ENCODE measurements around the gene GALNT2.

The GALNT2 gene

GRCh38 chr1:230312676-230313075 lies 245.6 kb downstream of the GALNT2 start:
- TF ChIP-seq, protein P1, sequence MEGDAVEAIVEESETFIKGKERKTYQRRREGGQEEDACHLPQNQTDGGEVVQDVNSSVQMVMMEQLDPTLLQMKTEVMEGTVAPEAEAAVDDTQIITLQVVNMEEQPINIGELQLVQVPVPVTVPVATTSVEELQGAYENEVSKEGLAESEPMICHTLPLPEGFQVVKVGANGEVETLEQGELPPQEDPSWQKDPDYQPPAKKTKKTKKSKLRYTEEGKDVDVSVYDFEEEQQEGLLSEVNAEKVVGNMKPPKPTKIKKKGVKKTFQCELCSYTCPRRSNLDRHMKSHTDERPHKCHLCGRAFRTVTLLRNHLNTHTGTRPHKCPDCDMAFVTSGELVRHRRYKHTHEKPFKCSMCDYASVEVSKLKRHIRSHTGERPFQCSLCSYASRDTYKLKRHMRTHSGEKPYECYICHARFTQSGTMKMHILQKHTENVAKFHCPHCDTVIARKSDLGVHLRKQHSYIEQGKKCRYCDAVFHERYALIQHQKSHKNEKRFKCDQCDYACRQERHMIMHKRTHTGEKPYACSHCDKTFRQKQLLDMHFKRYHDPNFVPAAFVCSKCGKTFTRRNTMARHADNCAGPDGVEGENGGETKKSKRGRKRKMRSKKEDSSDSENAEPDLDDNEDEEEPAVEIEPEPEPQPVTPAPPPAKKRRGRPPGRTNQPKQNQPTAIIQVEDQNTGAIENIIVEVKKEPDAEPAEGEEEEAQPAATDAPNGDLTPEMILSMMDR (IDR thresholded peaks at IDR 0.05) = no peak
- Histone ChIP-seq H3K9me3 (ENCODE audit: control insufficient read depth, low read length) (no peaks in the 10 kb centered on the region), H3K4me2 (ENCODE audit: low read length) (no peak overlapping the region), H3K79me2 (no peaks in the 10 kb centered on the region), H3K36me3 (ENCODE audit: control insufficient read depth, insufficient read depth, low read length) (no peaks in the 10 kb centered on the region), H3K27me3 (ENCODE audit: control insufficient read depth, insufficient read depth, low read length) (no peaks in the 10 kb centered on the region), H3K27ac (no peak overlapping the region), H3K4me3 (ENCODE audit: low read depth, low read length) (no peak overlapping the region), H3K4me1 (peaks cover under 1% of the 10 kb centered on the region), H3K9ac (no peak overlapping the region), H2AFZ (no peak overlapping the region)

GRCh38 chr1:230313453-230314141 lies 246.6 kb downstream of the GALNT2 start:
- no peaks in the 10 kb centered on the region for H3K79me2 ChIP-seq
- H3K9ac ChIP-seq = no peak overlapping the region
- no peaks in the 10 kb centered on the region for H3K9me3 ChIP-seq (ENCODE audit: control insufficient read depth, low read length)
- no peaks in the 10 kb centered on the region for H3K36me3 ChIP-seq (ENCODE audit: control insufficient read depth, insufficient read depth, low read length)
- peaks cover 5% of the 10 kb centered on the region for H3K4me1 ChIP-seq
- H3K27me3 ChIP-seq (ENCODE audit: control insufficient read depth, insufficient read depth, low read length) = no peaks in the 10 kb centered on the region
- no peak overlapping the region for H2AFZ ChIP-seq
- no peak overlapping the region for H3K4me2 ChIP-seq (ENCODE audit: low read length)
- no peak overlapping the region for H3K27ac ChIP-seq
- H3K4me3 ChIP-seq (ENCODE audit: low read depth, low read length) = no peak overlapping the region
- TF ChIP-seq, protein P1 (IDR thresholded peaks at IDR 0.05) = no peak

- Histone ChIP-seq H3K4me2 (ENCODE audit: low read length) (no peak overlapping the region), H3K9me3 (ENCODE audit: control insufficient read depth, low read length) (no peaks in the 10 kb centered on the region), H3K9ac (no peak overlapping the region), H3K4me3 (ENCODE audit: low read depth, low read length) (no peak overlapping the region), H3K4me1 (peaks cover 8% of the 10 kb centered on the region), H3K79me2 (no peaks in the 10 kb centered on the region), H3K36me3 (ENCODE audit: control insufficient read depth, insufficient read depth, low read length) (no peaks in the 10 kb centered on the region), H3K27ac (no peak overlapping the region), H3K27me3 (ENCODE audit: control insufficient read depth, insufficient read depth, low read length) (no peaks in the 10 kb centered on the region), H2AFZ (no peak overlapping the region)
- TF ChIP-seq, protein P1 (IDR thresholded peaks at IDR 0.05) = no peak
Measured at GRCh38 chr1:230314142-230314470, 247.1 kb downstream of the GALNT2 start.

GRCh38 chr1:230315099-230315498 lies 248.1 kb downstream of the GALNT2 start:
- TF ChIP-seq, protein P1 (IDR thresholded peaks at IDR 0.05) = no peak
- Histone ChIP-seq H3K4me1 (peaks cover 8% of the 10 kb centered on the region), H3K27ac (no peak overlapping the region), H3K9ac (no peak overlapping the region), H3K9me3 (ENCODE audit: control insufficient read depth, low read length) (no peaks in the 10 kb centered on the region), H3K27me3 (ENCODE audit: control insufficient read depth, insufficient read depth, low read length) (no peaks in the 10 kb centered on the region), H3K79me2 (no peaks in the 10 kb centered on the region), H3K4me3 (ENCODE audit: low read depth, low read length) (no peak overlapping the region), H2AFZ (no peak overlapping the region), H3K36me3 (ENCODE audit: control insufficient read depth, insufficient read depth, low read length) (no peaks in the 10 kb centered on the region), H3K4me2 (ENCODE audit: low read length) (no peak overlapping the region)

All from parathyroid adenoma (tissue), 2 donors.